Measurements from ENCODE around the gene MNT.

Gene MNT

DNA sequence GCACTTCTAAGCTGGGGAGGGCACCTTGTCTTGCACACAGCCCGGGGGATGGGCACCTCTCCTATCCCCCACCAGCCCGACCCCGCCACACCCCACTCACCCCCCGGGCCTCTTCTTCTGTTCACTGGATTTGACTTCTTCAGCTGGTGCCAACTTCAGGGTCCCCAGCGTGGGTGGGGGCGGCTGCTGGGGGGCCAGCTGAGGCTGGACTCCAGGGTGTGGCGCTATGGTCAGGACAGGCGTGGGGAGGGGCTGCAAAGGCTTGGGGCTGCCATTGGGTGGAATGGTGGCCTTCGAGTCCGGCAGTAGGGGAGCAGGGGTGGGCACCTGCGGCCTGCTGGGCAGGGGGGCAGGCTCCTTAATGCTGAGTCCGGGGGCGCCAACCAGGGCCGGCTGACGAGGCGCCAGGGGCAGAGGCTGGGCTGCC is 6.1 kb downstream of the MNT start:
- Histone ChIP-seq H3K9ac (ENCODE audit: low read depth, low read length) (no peak overlapping the region), H3K9me3 (ENCODE audit: control insufficient read depth, insufficient read depth, low read length) (no peaks in the 10 kb centered on the region), H3K4me1 (ENCODE audit: insufficient read depth, low read length) (peaks cover 23% of the 10 kb centered on the region), H3K36me3 (ENCODE audit: insufficient read depth, low read length) (no peaks in the 10 kb centered on the region)

DNA sequence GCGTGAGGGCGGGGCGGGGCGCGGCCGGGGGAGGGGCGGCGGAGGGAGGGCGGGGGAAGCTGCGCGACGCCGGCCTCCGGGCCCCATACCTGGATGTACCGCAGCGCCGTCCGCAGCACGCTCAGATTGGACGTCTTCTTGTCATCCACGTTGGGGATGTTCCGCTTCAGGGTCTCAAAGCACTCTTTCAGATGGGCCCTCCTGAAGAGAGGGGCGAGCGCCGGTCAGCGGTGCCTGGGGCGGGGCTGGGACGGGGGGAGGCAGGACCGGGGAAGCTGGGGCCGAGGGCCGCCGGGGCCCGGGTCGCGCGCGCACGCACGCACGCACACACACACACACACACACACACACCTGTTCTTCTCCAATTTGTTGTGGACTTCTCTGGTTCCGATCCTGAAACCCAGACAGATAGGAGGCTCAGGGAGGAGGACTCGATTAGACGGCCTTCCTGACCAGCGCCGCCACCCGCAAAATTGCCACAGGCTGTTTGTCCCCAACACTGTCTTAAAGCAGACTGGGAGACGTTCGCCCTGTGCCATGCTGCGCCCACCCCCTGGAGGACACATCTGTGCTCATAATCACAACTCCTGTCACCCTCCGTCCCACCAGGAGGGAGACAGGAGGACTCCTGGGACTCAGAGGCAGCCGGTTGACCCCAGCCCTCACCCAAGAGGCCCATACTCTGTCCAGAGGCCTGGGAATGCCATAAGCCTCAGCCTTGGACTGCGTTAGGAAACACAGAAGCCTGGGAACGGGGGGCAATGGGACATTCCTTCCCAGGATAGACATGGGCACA is 6.7 kb downstream of the MNT start:
- Histone ChIP-seq H3K36me3 (ENCODE audit: insufficient read depth, low read length) (no peaks in the 10 kb centered on the region), H3K9me3 (ENCODE audit: control insufficient read depth, insufficient read depth, low read length) (no peaks in the 10 kb centered on the region), H3K4me1 (ENCODE audit: insufficient read depth, low read length) (peaks cover 24% of the 10 kb centered on the region), H3K9ac (ENCODE audit: low read depth, low read length) (peak overlapping the region; percentile 22; the same call in 1 of the 2 replicates)

DNA sequence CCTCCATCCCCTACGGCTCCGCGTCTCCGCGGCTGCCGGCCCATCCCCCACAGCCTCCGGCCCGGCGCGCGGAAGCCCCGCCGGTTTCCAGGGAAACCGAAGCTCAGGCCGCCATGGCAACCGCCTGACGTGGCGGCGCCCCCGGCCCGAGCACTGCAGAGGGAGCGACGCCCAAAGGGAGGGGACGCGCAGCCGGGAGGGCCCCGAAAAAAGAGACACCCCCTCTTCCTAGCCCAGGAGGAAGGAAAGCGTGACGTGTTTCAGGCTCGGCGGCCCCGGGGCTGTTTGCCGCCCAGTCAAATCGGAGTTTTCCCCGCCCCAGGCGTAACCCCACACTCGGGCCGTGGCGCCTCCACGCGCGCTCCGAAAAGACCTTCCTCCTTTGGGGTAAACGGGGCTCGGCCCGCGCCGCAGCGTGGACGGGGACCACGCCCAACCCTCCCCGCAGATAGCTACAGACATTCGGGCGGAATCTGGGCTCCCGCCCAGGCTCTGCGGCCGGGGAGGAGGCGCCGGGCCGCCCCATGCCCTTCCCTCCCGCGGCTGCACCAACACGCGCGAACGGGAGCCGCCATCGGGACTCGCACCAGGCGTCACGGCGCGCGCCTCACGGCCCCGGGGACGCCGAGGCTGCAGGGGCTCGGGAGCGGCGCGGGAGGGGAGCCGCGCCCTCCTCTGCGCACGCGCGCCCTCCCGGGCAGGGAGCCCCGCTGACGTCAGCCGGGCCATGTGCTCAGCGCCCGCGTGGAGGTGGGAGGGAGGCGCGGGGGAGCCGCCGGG is 7.5 kb downstream of the MNT start:
- Histone ChIP-seq H3K36me3 (ENCODE audit: insufficient read depth, low read length) (no peaks in the 10 kb centered on the region), H3K9me3 (ENCODE audit: control insufficient read depth, insufficient read depth, low read length) (no peaks in the 10 kb centered on the region), H3K4me1 (ENCODE audit: insufficient read depth, low read length) (peaks cover 23% of the 10 kb centered on the region), H3K9ac (ENCODE audit: low read depth, low read length) (peak overlapping the region; percentile 81)

DNA sequence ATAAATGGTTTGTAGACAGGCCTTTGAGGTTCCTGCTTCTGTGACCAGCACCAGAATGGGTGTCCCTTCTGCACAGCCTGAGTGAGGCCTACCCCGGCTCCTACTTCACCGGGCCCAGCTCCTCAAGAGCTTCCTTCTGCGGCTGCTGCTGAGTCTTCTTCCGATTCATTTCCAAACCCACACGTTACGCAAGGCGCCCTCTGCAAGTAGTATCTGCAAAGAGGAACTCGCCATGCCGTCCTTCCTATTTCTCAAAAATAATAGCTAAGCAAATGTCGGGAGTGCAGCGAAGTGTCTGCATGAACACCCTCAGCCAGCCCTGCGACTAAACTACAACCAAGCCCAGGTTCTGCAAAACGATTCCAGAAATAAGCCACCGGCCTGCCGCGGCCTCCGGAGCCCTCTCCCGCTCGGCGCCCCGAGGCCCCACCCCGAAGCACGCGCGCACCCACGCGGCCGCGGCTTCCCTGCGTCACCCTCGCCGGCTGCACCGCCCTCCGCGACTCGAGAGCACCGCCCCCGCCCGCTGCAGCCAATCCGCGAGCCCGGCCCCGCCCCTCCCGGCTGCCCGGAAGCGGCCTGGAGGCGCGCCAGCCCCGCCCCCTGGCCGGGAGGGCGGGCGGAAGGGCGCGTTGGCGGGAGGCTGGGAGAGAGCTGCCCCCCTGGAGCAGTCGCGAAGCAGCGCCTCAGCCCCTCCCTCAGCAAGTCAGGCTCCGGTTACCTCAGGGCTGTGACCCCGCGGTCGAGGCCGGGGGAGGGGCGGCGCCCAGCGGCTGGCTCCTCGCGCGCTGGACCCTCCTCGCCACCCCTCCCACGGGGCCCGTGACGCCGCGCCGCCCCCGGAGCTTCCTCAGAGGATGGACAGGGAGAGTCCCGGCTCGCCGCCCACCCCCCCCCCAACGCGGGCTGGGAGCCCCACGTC is 8.3 kb downstream of the MNT start:
- peaks cover 15% of the 10 kb centered on the region for H3K4me1 ChIP-seq (ENCODE audit: insufficient read depth, low read length)

DNA sequence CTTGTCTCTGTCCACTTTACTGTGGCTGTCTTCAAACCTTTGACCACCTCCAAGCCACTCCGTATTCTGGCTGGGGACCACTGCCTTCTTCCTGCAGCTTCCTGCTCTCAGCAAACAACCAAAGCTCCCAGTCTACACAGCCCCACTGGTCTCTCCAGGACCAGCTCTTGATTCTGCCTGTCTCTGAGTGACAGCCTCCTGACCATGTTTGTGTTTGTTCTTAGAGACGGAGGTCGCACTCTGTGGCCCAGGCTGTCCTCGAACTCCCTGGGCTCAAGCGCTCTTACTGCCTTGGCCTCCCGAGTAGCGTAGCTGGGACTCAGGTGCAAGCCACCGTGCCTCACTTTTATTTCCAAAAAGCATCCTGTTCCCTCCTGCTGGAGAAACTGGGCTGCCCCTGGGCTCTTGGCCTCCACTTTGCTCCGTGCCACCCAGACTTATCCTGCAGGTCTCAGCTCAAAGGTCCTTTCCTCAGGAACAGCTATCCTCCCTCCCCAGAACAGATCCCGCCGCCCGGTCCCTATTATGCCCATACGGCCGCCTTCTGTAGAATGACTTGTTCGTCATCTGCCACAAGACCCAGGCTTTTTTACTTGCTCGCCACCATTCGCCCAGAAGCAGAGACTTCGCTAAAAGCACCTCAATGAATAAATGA is 9.1 kb downstream of the MNT start:
- Histone ChIP-seq H3K4me1 (ENCODE audit: insufficient read depth, low read length) (peaks cover 9% of the 10 kb centered on the region; the same call in 1 of the 2 replicates), H3K9me3 (ENCODE audit: control insufficient read depth, insufficient read depth, low read length) (no peaks in the 10 kb centered on the region), H3K9ac (ENCODE audit: low read depth, low read length) (peak overlapping the region; percentile 81; the same call in 1 of the 2 replicates), H3K36me3 (ENCODE audit: insufficient read depth, low read length) (no peaks in the 10 kb centered on the region)

More for the DNA sequence above, 8.3 kb downstream of the MNT start:
- H3K9me3 ChIP-seq (ENCODE audit: control insufficient read depth, insufficient read depth, low read length), result no peaks in the 10 kb centered on the region
- H3K9ac ChIP-seq (ENCODE audit: low read depth, low read length), result peak overlapping the region; percentile 81
- H3K36me3 ChIP-seq (ENCODE audit: insufficient read depth, low read length), result no peaks in the 10 kb centered on the region

DNA sequence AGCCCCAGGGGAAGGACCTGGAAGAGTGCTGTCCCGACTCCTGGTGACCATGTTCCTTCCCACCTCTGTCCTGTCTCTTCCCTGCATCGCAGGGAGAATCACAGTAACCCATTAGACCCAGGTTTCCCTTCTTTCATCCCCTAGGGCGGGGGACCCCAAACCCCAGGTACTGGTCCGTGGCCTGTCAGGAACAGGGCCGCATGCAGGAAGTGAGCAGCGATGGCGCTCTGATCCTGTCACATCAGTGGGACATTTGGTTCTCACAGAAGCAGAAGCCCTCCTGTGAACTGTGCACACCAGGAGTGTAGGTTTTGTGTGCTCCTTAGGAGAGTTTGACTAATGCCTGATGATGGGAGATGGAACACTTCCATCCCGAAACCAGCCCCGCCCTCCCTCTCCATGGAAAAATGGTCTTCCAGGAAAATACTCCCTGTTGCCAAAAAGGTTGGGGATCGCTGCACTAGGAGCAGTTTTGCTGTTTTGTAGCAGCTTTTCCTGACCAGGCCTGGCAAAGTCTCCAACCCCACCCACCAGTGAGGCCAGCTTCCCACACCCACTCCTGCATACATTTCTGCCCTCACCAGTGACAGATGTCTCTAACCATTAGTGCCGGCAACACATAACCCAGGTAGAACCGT is 10.5 kb downstream of the MNT start:
- H3K9me3 ChIP-seq (ENCODE audit: control insufficient read depth, insufficient read depth, low read length), result no peaks in the 10 kb centered on the region
- H3K36me3 ChIP-seq (ENCODE audit: insufficient read depth, low read length), result no peaks in the 10 kb centered on the region
- H3K4me1 ChIP-seq (ENCODE audit: insufficient read depth, low read length), result peaks cover 7% of the 10 kb centered on the region; the same call in 1 of the 2 replicates
- H3K9ac ChIP-seq (ENCODE audit: low read depth, low read length), result no peak overlapping the region

DNA sequence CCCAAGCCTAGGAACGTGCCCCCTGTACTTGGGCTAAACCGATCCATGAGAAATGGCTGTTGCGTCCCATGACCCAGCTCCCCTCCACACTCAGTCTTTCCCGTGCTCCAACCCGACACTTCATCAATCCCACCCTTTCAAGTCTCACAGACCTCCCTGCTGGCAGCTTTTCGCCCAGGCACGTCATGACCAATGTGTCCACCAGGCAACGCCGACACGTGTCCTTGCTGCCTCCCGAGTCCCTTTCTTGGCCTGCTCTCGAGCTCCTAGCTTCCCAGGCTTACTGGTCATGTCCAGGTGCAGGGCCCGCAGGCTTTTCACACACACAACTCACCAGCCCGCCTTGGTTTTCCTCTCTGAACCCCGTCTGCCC is 12.2 kb downstream of the MNT start:
- H3K4me1 ChIP-seq (ENCODE audit: insufficient read depth, low read length), result peaks cover 21% of the 10 kb centered on the region
- no peak overlapping the region for H3K9ac ChIP-seq (ENCODE audit: low read depth, low read length)
- no peaks in the 10 kb centered on the region for H3K9me3 ChIP-seq (ENCODE audit: control insufficient read depth, insufficient read depth, low read length)
- no peaks in the 10 kb centered on the region for H3K36me3 ChIP-seq (ENCODE audit: insufficient read depth, low read length)

DNA sequence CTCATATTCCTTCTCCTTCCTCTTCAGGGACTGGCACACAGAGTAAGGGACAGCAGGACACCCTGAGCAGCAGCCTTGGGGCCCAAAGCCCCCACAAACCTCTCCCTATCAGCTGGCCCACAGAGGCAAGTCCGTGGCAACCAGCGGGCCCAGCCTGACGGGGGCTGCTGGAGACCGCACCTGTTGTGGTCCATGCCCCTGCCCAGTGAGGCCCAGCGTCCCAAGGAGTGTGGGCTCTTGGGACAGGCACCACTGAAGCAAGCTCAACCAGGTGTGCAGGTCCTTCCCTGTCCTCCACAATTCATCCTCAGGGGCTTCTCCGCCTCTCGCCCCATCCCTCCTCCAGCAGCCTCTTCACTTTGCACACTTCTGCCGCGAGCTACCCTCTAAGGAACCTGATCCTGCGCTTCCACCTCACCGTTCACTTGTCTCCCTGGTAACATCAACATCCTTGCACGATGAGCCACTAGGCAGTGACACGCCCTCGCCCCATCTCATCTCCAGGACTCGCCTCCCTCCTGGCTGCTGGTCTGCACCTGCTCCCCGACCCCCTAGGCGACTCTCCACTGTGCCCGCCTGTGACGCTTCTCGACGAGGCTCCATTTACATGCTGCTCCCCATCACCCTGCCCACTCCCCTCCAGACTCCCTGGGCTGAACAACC is 12.7 kb downstream of the MNT start:
- Histone ChIP-seq H3K36me3 (ENCODE audit: insufficient read depth, low read length) (no peaks in the 10 kb centered on the region), H3K9me3 (ENCODE audit: control insufficient read depth, insufficient read depth, low read length) (no peaks in the 10 kb centered on the region), H3K9ac (ENCODE audit: low read depth, low read length) (no peak overlapping the region), H3K4me1 (ENCODE audit: insufficient read depth, low read length) (peaks cover 27% of the 10 kb centered on the region)

DNA sequence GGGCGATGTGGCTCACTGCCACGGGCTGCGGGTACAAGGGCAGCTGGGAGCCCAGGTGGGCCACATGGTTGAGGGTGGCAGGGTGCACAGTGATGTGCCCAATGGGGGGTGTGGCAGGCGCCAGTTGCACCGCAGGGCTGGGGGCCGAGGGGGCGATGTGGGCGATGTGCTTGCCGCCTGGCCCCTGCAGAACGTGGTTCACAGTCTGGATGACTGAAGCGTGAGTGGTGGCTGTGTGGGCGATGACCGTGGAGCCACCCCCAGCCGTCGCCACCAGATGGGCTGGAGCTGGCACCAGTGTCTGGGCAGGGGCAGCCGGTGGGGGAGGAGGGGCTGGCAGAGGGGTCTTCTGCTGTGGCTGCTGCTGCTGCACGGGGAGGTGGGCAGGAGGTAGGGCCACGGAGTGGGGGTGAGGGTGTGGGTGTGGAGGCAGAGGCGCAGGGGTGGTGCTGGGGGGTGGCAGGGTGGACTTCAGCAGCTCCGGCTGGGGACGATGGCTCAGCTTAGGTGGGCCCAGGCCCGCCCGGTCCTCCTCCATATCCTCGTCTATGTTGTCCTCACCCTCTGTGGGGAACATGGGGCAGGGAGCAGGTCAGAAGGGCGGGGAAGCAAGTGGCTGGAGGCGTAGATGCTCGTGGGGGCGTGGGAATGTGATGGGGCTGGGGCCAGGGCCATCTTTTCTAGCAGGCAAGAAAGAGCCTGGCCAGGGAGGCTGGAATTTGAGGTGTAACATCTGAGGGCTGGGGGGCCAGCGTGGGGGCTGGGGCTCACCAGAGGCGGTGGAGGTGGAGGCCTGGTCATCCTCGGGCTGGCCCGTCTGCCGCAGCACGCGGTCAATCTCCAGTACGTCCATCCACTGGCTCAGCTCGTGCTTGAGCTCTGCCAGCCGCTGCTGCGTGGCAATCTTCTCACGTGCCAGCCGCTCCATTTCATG is 13.5 kb downstream of the MNT start:
- peaks cover 29% of the 10 kb centered on the region for H3K4me1 ChIP-seq (ENCODE audit: insufficient read depth, low read length)
- no peak overlapping the region for H3K9ac ChIP-seq (ENCODE audit: low read depth, low read length)
- no peaks in the 10 kb centered on the region for H3K36me3 ChIP-seq (ENCODE audit: insufficient read depth, low read length)
- no peaks in the 10 kb centered on the region for H3K9me3 ChIP-seq (ENCODE audit: control insufficient read depth, insufficient read depth, low read length)

DNA sequence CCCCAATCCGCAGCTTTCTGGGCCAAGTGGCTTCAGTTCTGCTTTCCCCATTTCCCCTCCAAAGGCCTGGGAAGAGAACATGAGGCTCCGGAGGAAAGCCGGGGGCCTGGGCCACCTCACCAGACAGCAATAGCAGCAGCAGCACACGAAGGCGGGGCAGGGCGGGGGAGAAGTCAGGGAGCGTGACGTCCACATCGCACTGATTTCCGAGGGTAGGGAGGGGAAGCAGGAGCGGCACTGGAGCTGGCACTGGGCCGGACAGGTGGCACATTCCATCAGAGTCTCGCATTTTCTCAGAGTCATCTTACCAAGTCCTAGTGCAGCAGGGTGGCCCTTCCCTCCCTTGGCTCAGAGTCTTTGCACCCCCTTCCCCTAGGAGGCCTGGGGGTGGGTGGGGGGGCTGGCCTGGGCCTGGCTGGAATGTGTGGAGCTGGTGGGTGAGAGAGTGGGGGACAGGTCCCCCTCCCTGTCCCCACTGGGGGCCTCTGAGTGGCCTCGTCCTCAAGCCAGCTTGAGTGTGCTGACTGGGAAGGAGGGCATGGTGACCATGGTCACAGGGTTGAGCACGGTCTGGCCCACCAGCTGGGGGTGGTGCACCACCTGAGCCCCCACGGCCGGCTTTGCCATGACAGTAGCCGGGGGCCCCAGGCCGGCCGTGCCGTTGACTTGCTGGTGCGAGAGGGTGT is 14.3 kb downstream of the MNT start:
- H3K4me1 ChIP-seq (ENCODE audit: insufficient read depth, low read length), result peaks cover 29% of the 10 kb centered on the region
- H3K9me3 ChIP-seq (ENCODE audit: control insufficient read depth, insufficient read depth, low read length), result no peaks in the 10 kb centered on the region
- no peaks in the 10 kb centered on the region for H3K36me3 ChIP-seq (ENCODE audit: insufficient read depth, low read length)
- H3K9ac ChIP-seq (ENCODE audit: low read depth, low read length), result no peak overlapping the region

DNA sequence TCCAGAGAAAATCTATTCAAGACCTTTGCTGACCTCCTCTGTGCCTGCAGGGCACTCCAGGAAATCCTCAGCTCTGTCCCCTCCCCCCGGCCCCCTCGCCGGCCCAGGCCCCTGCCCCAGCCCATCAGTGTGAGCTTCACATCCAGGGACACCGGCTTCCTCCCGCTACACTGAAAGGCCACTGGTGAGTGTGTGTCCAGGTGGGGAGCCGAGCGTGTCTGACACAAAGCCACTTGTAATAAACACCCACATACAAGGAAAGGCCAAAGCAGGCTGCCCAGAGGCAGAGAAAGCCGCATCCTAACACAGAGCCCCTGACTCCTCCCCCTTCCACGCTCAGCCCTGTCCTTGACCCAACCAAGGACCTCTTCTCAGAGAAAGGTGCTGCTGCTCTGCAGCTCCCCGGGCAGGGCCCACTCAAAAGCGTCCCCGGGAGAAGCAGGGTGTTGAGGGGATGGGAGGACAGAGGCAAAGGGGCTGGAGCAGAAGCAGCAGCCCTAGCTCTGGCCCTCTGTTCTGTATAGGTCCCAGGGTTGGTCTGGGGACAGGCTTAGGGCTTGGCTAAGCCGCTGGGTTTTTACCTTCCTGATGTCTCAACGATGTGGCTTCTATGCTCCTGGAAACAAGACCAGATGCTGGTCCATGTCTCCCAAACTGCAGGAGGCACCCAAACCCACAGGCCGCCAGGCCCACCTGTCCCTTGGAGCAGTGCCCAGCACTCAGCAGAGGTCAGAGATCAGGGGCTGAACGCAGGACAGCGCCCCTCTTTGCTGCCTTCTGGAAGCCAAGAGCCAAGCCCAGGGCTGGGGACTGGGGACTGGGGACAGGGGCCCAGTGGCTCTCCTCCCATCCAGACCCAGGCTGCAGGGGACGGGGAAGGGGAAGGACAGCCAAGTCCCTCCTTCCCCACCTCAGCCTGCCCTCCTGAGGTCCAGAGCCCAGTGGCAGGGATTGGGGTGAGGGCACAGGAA is 15.3 kb downstream of the MNT start:
- H3K9ac ChIP-seq (ENCODE audit: low read depth, low read length), result no peak overlapping the region
- H3K36me3 ChIP-seq (ENCODE audit: insufficient read depth, low read length), result no peaks in the 10 kb centered on the region
- H3K4me1 ChIP-seq (ENCODE audit: insufficient read depth, low read length), result peaks cover 29% of the 10 kb centered on the region
- no peaks in the 10 kb centered on the region for H3K9me3 ChIP-seq (ENCODE audit: control insufficient read depth, insufficient read depth, low read length)
